Dermis microvascular lymphatic vessel endothelial cell (primary cell): ENCODE results near the gene SLC27A2. TPM values are rescaled to one million over a fixed set of nuclear protein-coding genes. Genes with fewer than 3 reads are reported as not detected.
A peak's percentile ranks its signal among the peaks of the same experiment; 100 is the strongest.
"Not testable (repeated sequence)": the region's sequence is repeated elsewhere in the genome, so short reads cannot be mapped to it uniquely, and the experiment has no call there.

Experiments
- DNase-seq, 2 donors: peaks; one replicate each; pipeline versions ENCODE4 v3.0.0 to v3.0.0-alpha.2; 2010; ENCODE audit warnings: low read depth in 2 of 2
- total RNA-seq: library from RNA; depleted of rRNA; stranded (reverse); fragments of >200 nt; gene quantifications from 2 replicates; pipeline ENCODE4 v1.2.1, GENCODE V29; 2014

SLC27A2 gene
- 3.6 and 3.7 TPM in 2 replicates for total RNA-seq

DNA sequence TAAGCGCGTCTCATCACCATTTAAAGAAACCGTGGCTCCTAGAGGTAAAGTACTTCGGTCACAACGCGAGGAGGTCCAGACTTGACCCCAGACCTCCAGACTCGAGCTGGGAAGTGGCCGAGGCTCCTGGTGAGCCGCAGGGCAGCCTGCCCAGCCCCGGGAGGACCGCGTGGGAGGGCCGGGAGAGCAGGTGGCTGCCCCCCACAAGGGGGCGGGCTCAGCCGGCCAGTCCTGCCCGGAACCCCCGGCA, at the start of gene SLC27A2:
Gene SLC27A2 (plus strand): TSS at position 228 of the 250 bp plus-strand sequence. CDS start 232 bp downstream, outside the sequence.
- peak in 1 of 2 donors; percentile 20 for DNase-seq

DNA sequence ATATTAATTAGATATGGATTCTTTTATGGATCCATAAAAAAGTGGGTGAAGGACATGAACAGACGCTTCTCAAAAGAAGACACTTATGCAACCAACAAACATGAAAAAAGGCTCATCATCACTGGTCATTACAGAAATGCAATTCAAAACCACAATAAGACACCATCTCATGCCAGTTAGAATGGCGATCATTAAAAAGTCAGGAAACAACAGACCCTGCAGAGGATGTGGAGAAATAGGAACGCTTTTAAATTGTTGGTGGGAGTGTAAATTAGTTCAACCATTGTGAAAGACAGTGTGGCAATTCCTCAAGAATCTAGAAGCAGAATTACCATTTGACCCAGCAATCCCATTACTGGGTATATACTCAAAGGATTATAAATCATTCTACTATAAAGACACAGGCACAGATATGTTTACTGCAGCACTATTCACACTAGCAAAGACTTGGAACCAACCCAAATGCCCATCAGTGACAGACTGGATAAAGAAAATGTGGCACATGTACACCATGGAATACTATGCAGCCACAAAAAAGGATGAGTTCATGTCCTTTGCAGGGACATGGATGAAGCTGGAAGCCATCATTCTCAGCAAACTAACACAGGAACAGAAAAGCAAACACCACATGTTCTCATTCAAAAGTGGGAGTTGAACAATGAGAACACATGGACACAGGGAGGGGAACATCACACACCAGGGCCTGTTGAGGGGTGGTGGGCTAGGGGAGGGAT, 49.6 kb upstream of the SLC27A2 start:
- not testable (repeated sequence) for DNase-seq

DNA sequence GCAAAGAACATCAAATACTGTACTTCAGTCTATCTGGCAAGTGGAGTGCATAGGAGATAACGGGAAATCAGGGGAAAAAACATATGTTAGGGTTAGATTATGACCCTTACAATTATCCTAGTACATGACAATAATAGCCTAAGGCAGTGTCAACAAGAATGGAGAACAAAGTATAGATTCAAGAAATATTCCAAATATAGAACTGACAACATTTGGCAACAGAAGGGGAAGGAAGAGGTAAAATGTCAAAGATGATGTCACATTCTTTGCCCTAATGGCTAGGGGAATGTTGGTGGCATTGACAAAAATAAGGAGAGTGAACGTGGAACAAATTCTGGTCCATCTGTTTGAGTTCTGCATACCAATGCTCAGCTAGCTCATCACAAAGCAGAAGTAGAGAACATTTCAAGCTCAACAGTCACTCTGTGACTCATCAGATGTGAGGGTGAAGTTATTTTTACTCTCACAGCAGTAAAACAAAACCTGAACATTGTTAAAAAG, 47.4 kb upstream of the SLC27A2 start:
- DNase-seq: no peak

DNA sequence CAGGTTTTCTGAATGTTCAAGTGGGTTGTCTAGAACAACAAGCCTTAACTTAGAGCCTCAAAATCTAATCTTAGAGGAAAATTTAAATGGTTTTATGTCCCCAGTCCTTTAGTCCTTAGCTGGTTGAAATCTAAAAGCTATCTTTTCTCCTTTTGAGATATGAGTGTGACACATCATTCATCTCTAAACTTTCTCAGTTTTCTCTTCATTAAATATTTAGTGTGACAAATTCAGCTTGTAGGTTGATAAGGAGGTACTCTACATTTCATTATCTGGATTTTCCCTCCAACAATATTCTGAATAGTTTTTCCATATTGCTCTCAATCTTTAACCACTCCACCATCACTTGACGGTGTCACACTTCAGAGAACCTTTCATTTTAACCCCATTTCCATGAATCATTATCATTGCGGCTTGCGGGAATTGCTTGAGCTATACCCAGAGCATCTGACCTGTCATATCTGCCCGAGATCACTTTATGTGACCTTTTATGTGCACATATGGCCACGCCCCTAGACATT, 46.9 kb upstream of the SLC27A2 start:
- no peak for DNase-seq

DNA sequence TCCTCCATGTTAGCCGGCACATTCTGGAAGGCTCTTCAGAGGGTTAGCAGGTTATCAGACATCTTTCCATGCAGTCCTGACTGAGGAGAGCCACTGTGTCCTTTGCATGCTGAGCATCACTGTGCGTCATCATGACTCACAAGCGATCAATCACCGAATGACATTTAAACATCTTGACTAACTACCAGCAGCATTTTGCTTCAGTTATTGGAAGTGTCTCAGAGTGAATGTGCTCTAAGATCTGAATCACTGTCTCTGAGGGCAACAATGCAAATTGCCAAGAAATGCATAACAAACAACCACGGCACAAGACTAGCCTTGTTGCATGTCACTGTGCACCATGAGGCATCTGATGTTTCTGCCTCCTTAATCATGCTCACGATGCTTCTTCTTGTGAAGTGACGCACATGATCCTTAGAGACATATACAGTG, 44.6 kb upstream of the SLC27A2 start:
- DNase-seq: no peak

DNA sequence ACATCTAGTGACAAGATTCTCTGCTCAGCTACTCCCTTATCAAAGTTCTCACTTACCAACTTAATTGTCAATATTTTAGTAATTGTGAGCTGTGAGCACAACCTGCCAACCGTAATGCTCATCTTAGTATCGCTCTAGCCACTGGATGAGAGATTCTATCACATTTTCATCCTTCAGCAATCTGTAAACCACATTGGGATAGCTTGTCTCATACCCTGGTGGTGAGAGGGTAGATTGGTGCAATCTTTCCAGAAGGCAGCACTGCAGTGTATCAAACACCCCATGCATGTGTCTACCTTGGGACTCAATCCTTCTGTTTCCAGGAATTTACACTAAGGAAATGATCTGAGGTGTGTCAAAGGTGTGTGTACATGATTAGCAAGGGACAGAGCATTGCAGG, 44.1 kb upstream of the SLC27A2 start:
- DNase-seq: no peak

DNA sequence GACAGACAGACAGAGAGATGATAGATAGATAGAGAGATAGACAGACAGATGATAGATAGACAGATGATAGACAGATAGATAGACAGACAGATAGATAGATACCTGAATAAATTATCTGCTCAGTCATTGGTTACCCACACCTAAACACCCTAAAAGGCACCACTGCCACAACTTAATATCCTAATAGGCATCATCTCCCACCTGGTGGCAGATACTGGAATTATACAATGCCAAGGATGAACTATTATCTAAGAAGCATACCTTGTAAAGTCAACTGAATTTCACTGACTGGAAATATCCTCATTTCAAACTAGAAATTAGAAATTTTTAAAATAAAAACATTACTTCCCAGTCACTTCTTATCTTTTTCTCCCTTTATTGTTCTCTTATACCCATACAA, 43.6 kb upstream of the SLC27A2 start:
- no peak for DNase-seq

DNA sequence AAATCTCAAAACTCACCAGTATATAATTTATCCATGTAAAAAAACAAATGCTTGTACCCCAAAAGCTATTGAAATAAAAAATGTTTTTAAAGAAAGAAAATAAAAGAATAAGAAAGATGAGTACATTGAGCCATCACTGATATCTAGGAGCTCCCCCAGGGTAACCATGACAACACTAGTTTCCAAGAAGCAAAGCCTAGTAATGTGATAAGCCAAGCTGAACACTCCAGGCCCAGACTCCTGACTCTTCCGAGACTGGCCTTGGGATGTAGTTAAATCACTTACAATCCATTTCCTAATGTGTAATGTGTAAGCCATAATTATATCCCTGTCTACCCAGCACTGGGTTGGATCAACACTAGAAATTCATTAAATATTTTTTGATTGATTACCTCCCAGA, 41.9 kb upstream of the SLC27A2 start:
- no peak for DNase-seq

DNA sequence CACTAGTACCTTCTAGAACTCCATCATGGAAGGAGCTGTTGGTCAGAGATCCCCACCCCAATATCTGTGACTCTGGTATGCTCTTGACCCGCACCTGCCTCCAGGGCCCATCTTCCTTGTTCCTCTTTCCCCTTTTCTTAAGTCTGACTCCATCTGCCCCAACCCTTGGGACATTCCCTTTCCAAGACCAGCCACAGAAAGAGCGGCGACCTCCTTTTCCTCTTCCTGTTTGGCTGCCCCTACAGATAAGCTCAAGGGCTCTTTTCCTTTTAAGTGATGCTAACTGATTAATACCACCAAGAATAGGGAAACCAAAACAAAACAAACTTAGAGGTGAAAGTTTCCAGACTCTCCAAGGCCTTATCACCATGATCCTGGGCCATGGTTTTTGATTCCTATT, 41.0 kb upstream of the SLC27A2 start:
- no peak for DNase-seq

DNA sequence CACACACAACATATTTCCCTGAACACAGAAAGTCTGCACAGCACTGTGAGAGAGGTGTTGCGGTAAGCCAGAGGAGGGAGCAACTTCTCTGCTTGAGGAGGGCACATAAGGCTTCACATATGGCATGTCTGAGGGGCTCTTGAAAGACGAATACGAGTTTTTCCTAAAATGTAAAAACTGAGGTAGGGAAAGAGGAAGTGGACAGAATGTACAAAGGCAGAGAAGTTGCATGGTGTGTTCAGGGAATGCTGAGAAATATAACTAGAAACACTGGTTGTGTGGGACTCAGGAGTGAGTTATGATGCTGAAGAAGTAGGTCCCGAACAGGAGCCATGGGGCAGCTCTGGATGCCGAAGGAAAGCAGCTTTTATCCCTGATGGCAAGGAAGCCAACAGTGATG, 40.1 kb upstream of the SLC27A2 start:
- no peak for DNase-seq

DNA sequence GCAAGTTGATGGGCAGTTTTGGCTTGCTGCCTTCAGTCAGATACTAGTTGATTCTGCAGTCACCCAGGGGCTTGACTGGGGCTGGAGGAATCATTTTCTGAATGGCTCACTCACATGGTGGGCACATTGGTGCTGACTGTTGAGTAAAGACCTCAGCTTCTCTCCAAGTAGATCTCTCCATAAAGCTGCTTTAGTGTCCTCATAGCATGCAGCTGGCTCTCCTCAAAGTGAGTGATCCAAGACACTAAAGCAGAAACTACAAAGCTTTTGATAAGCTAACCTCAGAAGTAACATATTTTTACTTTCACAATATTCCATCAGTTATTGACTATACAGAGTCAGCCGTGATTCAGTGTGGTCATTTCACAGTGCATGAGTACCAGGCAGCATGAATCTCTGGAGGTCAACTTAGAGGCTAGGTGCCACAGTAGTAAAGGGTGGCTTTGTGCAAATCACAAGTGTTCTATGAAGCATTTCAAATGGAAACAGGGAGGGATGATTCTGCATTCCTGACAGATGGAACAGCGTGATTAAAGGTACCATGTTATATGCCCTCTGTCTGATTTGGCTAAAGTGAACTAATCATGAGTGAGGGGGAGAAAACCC, 38.6 kb upstream of the SLC27A2 start:
- DNase-seq: no peak

DNA sequence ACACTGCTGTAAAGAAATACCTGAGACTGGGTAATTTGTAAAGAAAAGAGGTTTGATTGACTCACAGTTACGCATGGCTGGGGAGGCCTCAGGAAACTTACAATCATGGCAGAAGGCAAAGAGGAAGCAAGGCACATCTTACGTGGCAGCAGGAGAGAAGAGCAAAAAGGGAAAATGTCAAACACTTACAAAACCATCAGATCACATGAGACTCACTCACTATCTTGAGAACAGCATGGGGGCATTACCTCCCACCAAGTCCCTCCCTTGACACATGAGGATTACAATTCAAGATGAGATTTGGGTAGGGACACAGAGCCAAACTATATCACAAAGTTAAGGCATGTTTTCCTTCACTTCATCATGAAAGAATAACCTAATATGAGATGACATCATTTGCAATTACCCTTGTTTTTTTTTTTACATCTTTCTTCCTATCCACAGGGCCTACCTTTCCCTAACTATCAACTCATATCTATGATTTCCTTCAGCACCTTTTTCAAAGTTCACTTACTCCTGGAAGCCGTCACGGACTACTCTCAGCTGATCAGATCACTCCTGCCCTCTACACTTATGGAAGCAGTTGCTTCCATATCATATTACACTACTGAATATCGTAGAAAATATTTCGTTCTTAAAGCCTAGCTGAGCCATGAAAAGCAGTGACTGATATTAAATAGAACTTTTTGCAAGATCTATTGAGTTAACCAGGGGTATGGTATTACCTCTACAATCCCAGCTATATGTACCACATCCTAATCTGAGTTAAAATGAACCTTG, 37.5 kb upstream of the SLC27A2 start:
- DNase-seq: no peak

DNA sequence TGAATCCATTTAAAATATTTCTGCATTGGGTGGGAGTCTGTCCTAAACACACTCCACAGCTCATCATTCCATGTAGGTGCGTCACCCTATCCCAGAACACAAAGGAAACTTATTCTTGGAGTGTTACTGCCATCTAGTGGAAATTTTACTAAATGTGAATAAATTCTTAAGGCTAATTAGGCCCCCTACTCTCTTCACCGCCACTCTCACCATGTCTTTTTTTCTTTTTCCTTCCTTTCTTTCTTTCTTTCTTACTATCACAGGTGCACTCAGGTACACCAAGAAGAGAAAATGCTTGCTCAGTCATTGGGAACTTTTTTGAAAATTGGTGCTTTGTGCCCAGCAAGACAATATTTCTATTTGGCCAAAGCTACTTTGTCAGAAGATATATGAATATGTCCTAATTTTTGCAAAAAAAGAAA, 36.5 kb upstream of the SLC27A2 start:
- DNase-seq: peak; percentile 69 to 76

DNA sequence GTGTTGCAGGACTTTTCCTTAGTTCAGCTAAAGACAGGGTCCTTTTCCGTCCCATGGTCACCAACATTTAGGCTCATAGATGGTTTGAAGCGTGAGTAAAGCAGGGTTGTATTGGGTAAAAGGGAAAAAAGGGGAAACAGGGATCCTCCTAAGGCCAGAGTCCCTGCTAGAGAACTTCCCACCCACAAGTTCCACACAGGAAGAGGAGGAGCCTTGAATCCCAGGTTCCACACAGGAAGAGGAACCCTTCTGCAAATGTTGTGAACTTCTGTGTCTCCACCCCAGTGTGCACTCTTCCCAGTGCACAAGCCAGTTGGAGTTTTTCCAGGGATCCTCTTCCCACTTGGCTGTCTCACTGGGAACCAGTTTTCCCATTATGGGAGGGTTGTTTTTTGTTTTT, 35.4 kb upstream of the SLC27A2 start:
- no peak for DNase-seq

DNA sequence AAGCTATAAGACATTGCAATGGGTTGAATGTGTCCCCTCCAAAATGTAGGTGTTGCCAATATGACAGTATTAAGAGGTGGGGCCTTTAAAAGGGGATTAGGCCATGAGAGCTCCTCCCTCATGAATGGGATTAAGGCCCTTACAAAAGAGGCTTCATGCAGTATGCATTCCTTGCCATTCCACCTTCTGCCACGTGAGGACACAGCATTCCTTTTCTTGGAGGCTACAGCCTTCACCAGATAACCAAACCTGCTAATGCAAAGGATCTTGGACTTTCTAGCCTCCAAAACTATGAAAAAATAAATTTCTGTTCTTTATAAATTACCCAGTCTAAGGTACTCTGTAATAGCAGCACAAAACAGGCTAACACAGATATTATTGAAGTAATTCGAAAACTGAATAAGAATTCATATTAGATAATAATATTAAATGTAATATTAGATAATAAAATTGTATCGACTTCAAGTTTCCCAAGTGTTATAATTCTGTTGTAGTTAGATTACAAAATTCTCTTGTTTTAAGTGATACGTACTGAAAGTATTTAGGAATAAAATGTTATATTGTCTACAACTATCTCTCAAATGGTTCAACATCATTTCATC, 33.5 kb upstream of the SLC27A2 start:
- DNase-seq: peak in 1 of 2 donors; percentile 41

DNA sequence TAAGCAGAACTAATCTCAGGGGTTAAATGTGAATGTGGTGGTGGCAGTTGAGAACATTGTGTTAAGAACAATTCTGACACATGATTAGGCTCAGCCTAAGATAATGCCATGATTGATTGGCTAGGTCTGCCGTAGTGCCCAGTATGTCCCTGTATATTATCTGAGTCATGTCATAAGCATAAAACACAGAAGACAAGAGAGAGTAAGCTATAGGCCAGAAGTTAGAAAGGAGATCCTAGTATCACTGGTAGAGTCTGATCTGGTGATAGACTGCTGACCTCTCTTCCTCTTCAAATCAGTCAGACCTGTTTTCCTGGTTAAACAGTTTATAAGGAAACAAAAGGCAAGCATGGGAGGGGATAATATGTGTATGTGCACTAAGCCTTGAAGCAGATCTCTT, 32.9 kb upstream of the SLC27A2 start:
- no peak for DNase-seq

DNA sequence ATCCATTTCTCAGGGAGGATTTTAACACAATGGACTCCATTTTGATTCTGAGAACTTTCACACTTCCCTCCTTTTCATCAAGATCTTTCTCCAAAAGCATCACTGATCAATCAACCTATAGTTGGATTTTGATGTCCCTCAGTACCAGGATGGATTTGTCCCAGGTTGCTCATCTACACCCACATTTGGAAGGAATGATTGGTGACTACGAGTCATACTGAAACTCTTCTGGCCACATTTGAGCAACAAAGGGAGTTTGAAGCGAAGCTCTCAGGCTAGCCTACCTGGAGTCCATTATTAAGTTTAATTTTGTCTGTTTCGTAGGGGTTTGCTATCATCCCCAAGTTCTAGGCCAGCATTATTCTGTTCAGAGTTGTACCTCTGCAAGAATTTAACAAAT, 31.6 kb upstream of the SLC27A2 start:
- no peak for DNase-seq

DNA sequence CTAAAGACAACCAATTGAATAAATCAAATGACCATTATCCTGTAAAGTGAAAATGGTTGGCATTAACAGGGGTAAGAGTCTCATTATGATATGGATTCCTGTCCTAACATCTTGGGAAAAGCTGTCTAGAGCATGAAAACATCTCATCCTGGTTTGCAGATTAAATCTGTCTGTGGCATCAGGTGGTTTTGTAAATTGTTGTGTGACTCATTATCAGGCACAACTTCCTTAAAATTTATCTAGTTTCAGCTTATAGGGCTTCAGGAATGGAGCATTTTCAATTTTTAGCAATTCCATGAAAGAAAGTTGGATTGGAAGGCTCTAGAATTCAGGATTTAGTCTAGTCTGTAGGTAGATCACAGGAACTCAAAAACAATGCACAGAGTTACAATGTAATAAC, 31.1 kb upstream of the SLC27A2 start:
- DNase-seq: no peak

DNA sequence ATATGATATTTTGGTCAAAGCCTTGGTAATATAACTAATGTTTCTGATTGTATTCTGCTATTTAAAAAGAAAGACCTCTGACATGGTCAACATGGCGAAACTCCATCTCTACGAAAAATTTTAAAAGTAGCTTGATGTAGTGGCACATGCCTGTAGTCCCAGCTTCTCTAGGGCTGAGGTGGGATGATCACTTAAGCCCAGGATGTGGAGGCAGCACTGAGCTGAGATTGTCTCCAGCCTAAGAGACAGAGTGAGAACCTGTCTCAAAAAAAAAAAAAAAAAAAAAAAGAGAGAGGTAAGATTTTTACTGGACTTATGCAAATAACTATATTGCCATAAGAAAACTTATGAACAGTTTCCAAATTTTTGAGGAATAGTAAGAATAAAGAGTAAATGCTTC, 30.5 kb upstream of the SLC27A2 start:
- DNase-seq: no peak

DNA sequence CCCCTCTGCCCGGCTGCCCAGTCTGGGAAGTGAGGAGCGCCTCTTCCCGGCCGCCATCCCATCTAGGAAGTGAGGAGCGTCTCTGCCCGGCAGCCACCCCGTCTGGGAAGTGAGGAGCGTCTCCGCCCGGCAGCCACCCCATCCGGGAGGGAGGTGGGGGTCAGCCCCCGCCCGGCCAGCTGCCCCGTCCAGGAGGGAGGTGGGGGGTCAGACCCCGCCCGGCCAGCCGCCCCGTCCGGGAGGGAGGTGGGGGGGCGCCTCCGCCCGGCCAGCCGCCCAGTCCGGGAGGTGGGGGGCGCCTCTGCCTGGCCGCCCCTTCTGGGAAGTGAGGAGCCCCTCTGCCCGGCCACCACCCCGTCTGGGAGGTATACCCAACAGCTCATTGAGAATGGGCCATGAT, 23.8 kb upstream of the SLC27A2 start:
- not testable (repeated sequence) for DNase-seq

DNA sequence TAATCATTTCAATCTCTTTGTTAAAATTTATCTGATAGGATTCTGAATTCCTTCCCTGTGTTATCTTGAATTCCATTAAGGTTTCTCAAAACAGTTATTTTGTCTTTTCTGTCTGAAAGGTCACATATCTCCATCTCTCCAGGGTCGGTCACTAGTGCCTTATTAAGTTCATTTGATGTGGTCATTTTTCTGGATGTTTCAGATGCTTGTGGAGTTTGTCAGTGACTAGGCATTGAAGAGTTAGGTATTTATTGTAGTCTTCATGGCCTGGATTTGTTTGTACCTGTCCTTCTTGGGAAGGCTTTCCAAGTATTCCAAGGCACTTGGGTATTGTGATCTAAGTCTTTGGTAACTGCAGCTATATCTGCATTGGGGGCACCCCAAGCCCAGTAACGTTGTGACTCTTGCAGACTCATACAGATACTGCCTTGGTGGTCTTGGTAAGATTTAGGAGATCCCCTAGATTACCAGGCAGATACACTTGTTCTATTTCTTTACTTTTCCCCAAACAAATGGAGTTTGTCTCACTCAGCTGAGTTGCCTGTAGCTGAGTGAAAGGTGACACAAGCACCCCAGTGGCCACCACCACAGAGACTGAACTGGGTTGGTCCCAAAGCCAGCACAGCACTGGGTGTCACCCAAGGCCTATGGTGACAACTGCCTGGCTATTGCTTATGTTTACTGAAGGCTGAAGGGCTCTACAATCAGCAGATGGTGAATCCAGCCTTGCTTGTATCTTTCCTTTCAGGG, 18.9 kb upstream of the SLC27A2 start:
- DNase-seq: no peak
